GM18505 (cell line): Measurements from ENCODE around the gene PLCH2.

Experiments
- ATAC-seq: cut with Tn5 transposase; IDR thresholded peaks from one replicate; pipeline ENCODE4 v1.9.1; 2021; ENCODE audit not compliant: unreplicated experiment
- POLR2A ChIP-seq: IDR thresholded peaks from 4 replicates; pipeline ENCODE4 v1.6.1; 2011; ENCODE audit warnings: borderline replicate concordance; ENCODE audit not compliant: insufficient read depth, insufficient read length; ENCODE audit errors: extremely low read depth

The PLCH2 gene

GRCh38 chr1:2504949-2505272, 28.8 kb downstream of the PLCH2 start:
- TF ChIP-seq POLR2A, result no peak
- no peak for ATAC-seq

GRCh38 chr1:2505461-2505994, 29.4 kb downstream of the PLCH2 start:
- ATAC-seq, result no peak
- TF ChIP-seq POLR2A, result no peak

- ATAC-seq, result no peak
- TF ChIP-seq POLR2A, result no peak
These were observed 30.1 kb downstream of the PLCH2 start for GRCh38 chr1:2506007-2506860.

GRCh38 chr1:2506901-2507565, 30.9 kb downstream of the PLCH2 start:
- ATAC-seq, result no peak
- TF ChIP-seq POLR2A, result no peak

- TF ChIP-seq POLR2A, result no peak
- ATAC-seq, result no peak
These were observed 31.7 kb downstream of the PLCH2 start for GRCh38 chr1:2507744-2508155.

- no peak for TF ChIP-seq POLR2A
These were observed 32.1 kb downstream of the PLCH2 start for GRCh38 chr1:2508180-2508579.

GRCh38 chr1:2508751-2509150, 32.7 kb downstream of the PLCH2 start:
- no peak for TF ChIP-seq POLR2A
- ATAC-seq, result no peak

More at GRCh38 chr1:2508180-2508579, 32.1 kb downstream of the PLCH2 start:
- no peak for ATAC-seq

GRCh38 chr1:2509589-2509988, 33.5 kb downstream of the PLCH2 start:
- ATAC-seq, result no peak
- TF ChIP-seq POLR2A, result no peak

GRCh38 chr1:2510366-2511155, 34.5 kb downstream of the PLCH2 start:
- TF ChIP-seq POLR2A, result no peak

GRCh38 chr1:2512862-2513421, 36.9 kb downstream of the PLCH2 start:
- no peak for TF ChIP-seq POLR2A
- ATAC-seq, result no peak

More at GRCh38 chr1:2510366-2511155, 34.5 kb downstream of the PLCH2 start:
- ATAC-seq, result no peak

GRCh38 chr1:2513939-2514652, 38.0 kb downstream of the PLCH2 start:
- ATAC-seq, result no peak
- no peak for TF ChIP-seq POLR2A
